ENCODE results near the gene KAZALD1.

The KAZALD1 gene

GRCh38 chr10:101029520-101030295 lies 32.1 kb upstream of the KAZALD1 start:
- H3K9me3 ChIP-seq (ENCODE audit: control insufficient read depth, low read length) = no peaks in the 10 kb centered on the region
- peak overlapping the region; percentile 89 for H3K27ac ChIP-seq
- no peak overlapping the region for H3K4me3 ChIP-seq (ENCODE audit: low read depth, low read length)
- H3K27me3 ChIP-seq (ENCODE audit: control insufficient read depth, insufficient read depth, low read length) = no peaks in the 10 kb centered on the region
- no peak overlapping the region for H3K4me2 ChIP-seq (ENCODE audit: low read length)
- no peak overlapping the region for H3K9ac ChIP-seq
- no peaks in the 10 kb centered on the region for H3K36me3 ChIP-seq (ENCODE audit: control insufficient read depth, insufficient read depth, low read length)
- no peaks in the 10 kb centered on the region for H3K79me2 ChIP-seq
- peak overlapping the region; percentile 25 for H2AFZ ChIP-seq
- no peak for TF ChIP-seq CTCF (IDR thresholded peaks at IDR 0.05)
- peaks cover 31% of the 10 kb centered on the region for H3K4me1 ChIP-seq

GRCh38 chr10:101030496-101031127 lies 31.2 kb upstream of the KAZALD1 start:
- Histone ChIP-seq H3K4me1 (peaks cover 31% of the 10 kb centered on the region), H3K9ac (no peak overlapping the region), H3K4me2 (ENCODE audit: low read length) (peak overlapping the region; percentile 100), H3K9me3 (ENCODE audit: control insufficient read depth, low read length) (no peaks in the 10 kb centered on the region), H3K36me3 (ENCODE audit: control insufficient read depth, insufficient read depth, low read length) (no peaks in the 10 kb centered on the region), H3K27ac (peak overlapping the region; percentile 89), H3K79me2 (no peaks in the 10 kb centered on the region), H2AFZ (peak overlapping the region; percentile 87), H3K4me3 (ENCODE audit: low read depth, low read length) (peak overlapping the region; percentile 89), H3K27me3 (ENCODE audit: control insufficient read depth, insufficient read depth, low read length) (no peaks in the 10 kb centered on the region)
- TF ChIP-seq CTCF (IDR thresholded peaks at IDR 0.05) = no peak

GRCh38 chr10:101031128-101031795 lies 30.5 kb upstream of the KAZALD1 start, which contains the start of the genes PDZD7 and SFXN3:
Gene PDZD7, minus strand, starts transcription at chr10:101031129. Its CDS starts 910 bp downstream, at chr10:101030219.
Gene SFXN3, plus strand, starts transcription at chr10:101031234. Its CDS starts 3,461 bp downstream, at chr10:101034695.
- peak within 1 kb of the TSS; percentile 87 for H2AFZ ChIP-seq
- no peaks in the 10 kb centered on the region for H3K27me3 ChIP-seq (ENCODE audit: control insufficient read depth, insufficient read depth, low read length)
- H3K27ac ChIP-seq = peak within 1 kb of the TSS; percentile 89
- no peak for TF ChIP-seq CTCF (IDR thresholded peaks at IDR 0.05)
- peak within 1 kb of the TSS; percentile 100 for H3K4me2 ChIP-seq (ENCODE audit: low read length)
- H3K36me3 ChIP-seq (ENCODE audit: control insufficient read depth, insufficient read depth, low read length) = no peaks in the 10 kb centered on the region
- H3K9me3 ChIP-seq (ENCODE audit: control insufficient read depth, low read length) = no peaks in the 10 kb centered on the region
- H3K79me2 ChIP-seq = no peaks in the 10 kb centered on the region
- H3K9ac ChIP-seq = no peak within 1 kb of the TSS
- peak within 1 kb of the TSS; percentile 89 for H3K4me3 ChIP-seq (ENCODE audit: low read depth, low read length)
- peaks cover 31% of the 10 kb centered on the region for H3K4me1 ChIP-seq

GRCh38 chr10:101031796-101032636 lies 29.8 kb upstream of the KAZALD1 start:
- H3K36me3 ChIP-seq (ENCODE audit: control insufficient read depth, insufficient read depth, low read length) = no peaks in the 10 kb centered on the region
- peak overlapping the region; percentile 100 for H3K4me2 ChIP-seq (ENCODE audit: low read length)
- H3K79me2 ChIP-seq = no peaks in the 10 kb centered on the region
- TF ChIP-seq CTCF (IDR thresholded peaks at IDR 0.05) = no peak
- H3K4me1 ChIP-seq = peaks cover 31% of the 10 kb centered on the region
- H3K9ac ChIP-seq = no peak overlapping the region
- H3K4me3 ChIP-seq (ENCODE audit: low read depth, low read length) = peak overlapping the region; percentile 89
- H3K27me3 ChIP-seq (ENCODE audit: control insufficient read depth, insufficient read depth, low read length) = no peaks in the 10 kb centered on the region
- H3K9me3 ChIP-seq (ENCODE audit: control insufficient read depth, low read length) = no peaks in the 10 kb centered on the region
- H2AFZ ChIP-seq = peak overlapping the region; percentile 87
- peak overlapping the region; percentile 89 for H3K27ac ChIP-seq

All from parathyroid adenoma (tissue), 2 donors.